Spleen (tissue), 7 donors: ENCODE data around the gene CCDC69.

ENCODE experiments used
- CTCF ChIP-seq, 11 experiments: fragments of 200-600 bp in 7 of 11; fragments of 450-650 bp in 4 of 11; sonication (generic) in 4 of 11; IDR thresholded peaks in 8 of 11; conservative IDR thresholded peaks in 3 of 11; 1 replicate in 7 of 11; 2 replicates in 4 of 11; pipeline versions ENCODE4 v1.4.0 to v1.8.0; 2016 to 2021; ENCODE audit warnings: antibody characterized with exemption in 11 of 11, inconsistent platforms in 4 of 11, mild to moderate bottlenecking in 1 of 11
- POLR2A ChIP-seq, 3 donors: fragments of 450-650 bp; IDR thresholded peaks; one replicate each; pipeline ENCODE4 v1.5.1; 2017; ENCODE audit warnings: antibody characterized with exemption in 3 of 3, mild to moderate bottlenecking in 1 of 3
- POLR2AphosphoS5 ChIP-seq, 3 donors: sonication (generic); formaldehyde crosslinking; IDR thresholded peaks; one replicate each; pipeline ENCODE4 v1.5.1; 2017; ENCODE audit warnings: antibody characterized with exemption in 3 of 3
- donor health status: DM: no; HTN: no; CAD: no; lungs with moderate emphysema.
- donor health status: DM: no; HTN: no; CAD: no.
- donor health status: DM: no; HTN: no; CAD: no.

GRCh38 chr5:151258201-151258611 lies 34.3 kb upstream of the CCDC69 start:
- TF ChIP-seq CTCF (IDR thresholded peaks at IDR 0.05 in 8 of 11, conservative IDR thresholded peaks at IDR 0.05 in 3 of 11): no peak
- TF ChIP-seq POLR2A (IDR thresholded peaks at IDR 0.05): no peak
- peak in 1 of 3 donors; percentile 32 for TF ChIP-seq POLR2AphosphoS5 (IDR thresholded peaks at IDR 0.05)
